Aorta (tissue), 5 donors: ENCODE results near the gene ZNF71. TPM values are rescaled to one million over a fixed set of nuclear protein-coding genes. Genes with fewer than 3 reads are reported as not detected.
A peak's percentile ranks its signal among the peaks of the same experiment; 100 is the strongest.
"Not testable (repeated sequence)": the region's sequence is repeated elsewhere in the genome, so short reads cannot be mapped to it uniquely, and the experiment has no call there.

Source experiments
- ATAC-seq: fragments of 200-7000 bp; cut with Tn5 transposase; one replicate; pipeline ENCODE4 v1.9.1; 2022; ENCODE audit warnings: moderate library complexity; ENCODE audit not compliant: low FRiP score
- DNase-seq, 2 donors: peaks; one replicate each; pipeline ENCODE4 v3.0.0-alpha.2; 2020
- H3K27ac ChIP-seq, 2 donors: one replicate each; pipeline ENCODE4 v1.5.1; 2013; ENCODE audit warnings: low read length in 2 of 2, mild to moderate bottlenecking in 2 of 2, moderate library complexity in 2 of 2, control low read depth in 1 of 2, inconsistent platforms in 1 of 2, low read depth in 1 of 2
- H3K27me3 ChIP-seq, 2 donors: one replicate each; pipeline ENCODE4 v1.6.1; 2013; ENCODE audit warnings: control low read depth in 1 of 2, low read length in 1 of 2, mild to moderate bottlenecking in 1 of 2, moderate library complexity in 1 of 2; ENCODE audit not compliant: insufficient read depth in 2 of 2, control insufficient read depth in 1 of 2
- H3K36me3 ChIP-seq, 2 donors: one replicate each; pipeline ENCODE4 v1.6.1; 2013; ENCODE audit warnings: control low read depth in 1 of 2, low read length in 1 of 2, mild to moderate bottlenecking in 1 of 2; ENCODE audit not compliant: insufficient read depth in 2 of 2, control insufficient read depth in 1 of 2
- H3K4me1 ChIP-seq, 2 donors: one replicate each; pipeline ENCODE4 v1.6.1; 2013; ENCODE audit warnings: low read length in 2 of 2, control low read depth in 1 of 2, mild to moderate bottlenecking in 1 of 2, moderate library complexity in 1 of 2; ENCODE audit not compliant: insufficient read depth in 2 of 2, control insufficient read depth in 1 of 2
- H3K4me3 ChIP-seq, 2 donors: one replicate each; pipeline ENCODE4 v1.5.1; 2013; ENCODE audit warnings: low read length in 2 of 2, control low read depth in 1 of 2, mild to moderate bottlenecking in 1 of 2
- H3K9me3 ChIP-seq: one replicate; pipeline ENCODE4 v1.6.1; 2013; ENCODE audit warnings: mild to moderate bottlenecking, low read length; ENCODE audit not compliant: control insufficient read depth
- WGBS, 2 donors: extraction: QIAGEN DNeasy Blood & Tissue Kit; methylation state at CpG; one replicate each; pipeline ENCODE4 v1.1.7; 2013; 5-methylcytosine and 5-hydroxymethylcytosine counted together
- intact Hi-C, 2 donors: fragments of 100-400 bp; cut with DNase I; formaldehyde crosslinking; loops; one replicate each; pipeline versions ENCODE4 v1.14.2 to v1.15.0; 2022
- polyA plus RNA-seq, 2 donors: library from polyadenylated mRNA; stranded (reverse); fragments of 200-250 nt; gene quantifications; one replicate each; pipeline ENCODE4 v1.2.3, GENCODE V29; 2013
- total RNA-seq, 2 donors: library from RNA; stranded (reverse); fragmentation: NEBNext Ultra II Directional; extraction: Animal tissue kit (Norgen Biotek cat#: 25700); gene quantifications; one replicate each; pipeline ENCODE4 v1.2.1, GENCODE V29; 2021
- donor health status: healthy with polysubstance abuse.
- donor health status: Bipolar disorder and iron deficiency.
- donor health status: DM: no; HTN: no; CAD: no.
- donor health status: DM: no; HTN: no; CAD: no.
- donor health status: DM: yes; HTN: yes; CAD: no.

The ZNF71 gene
- total and polyA plus RNA-seq, 4 donors: 2.6 to 10.5 (median 7.3) TPM

DNA sequence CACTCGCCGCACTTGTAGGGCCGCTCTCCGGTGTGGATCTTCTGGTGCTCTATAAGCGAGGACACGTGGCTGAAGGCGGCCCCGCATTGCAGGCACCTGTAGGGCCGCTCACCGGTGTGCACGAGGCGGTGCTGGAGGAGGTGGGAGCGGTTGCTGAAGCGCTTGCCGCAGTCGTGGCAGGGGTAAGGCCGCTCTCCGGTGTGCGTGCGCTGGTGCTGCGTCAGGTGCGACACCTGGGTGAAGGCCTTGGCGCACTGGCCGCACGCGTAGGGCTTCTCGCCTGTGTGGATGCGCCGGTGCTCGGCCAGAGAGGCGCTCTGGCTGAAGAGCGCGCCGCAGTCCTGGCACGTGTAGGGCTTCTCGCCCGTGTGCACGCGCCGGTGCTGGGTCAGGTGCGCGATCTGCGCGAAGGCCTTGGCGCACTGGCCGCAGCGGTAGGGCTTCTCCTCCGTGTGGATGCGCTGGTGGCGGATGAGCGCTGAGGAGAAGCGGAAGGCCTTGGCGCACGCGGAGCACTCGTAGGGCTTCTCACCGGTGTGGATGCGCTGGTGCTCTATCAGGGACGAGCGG, 68.9 kb downstream of the ZNF71 start:
- intact Hi-C loops: no loop called here
- WGBS, 2 donors: 74 to 77% methylated on average over 60 of the region's 60 CpGs
- Histone ChIP-seq H3K36me3 (no peaks in the 10 kb centered on the region), H3K27me3 (no peaks in the 10 kb centered on the region), H3K4me1 (no peaks in the 10 kb centered on the region), H3K9me3 (peaks cover 2% of the 10 kb centered on the region), H3K27ac (no peak overlapping the region), H3K4me3 (no peak overlapping the region)
- DNase-seq: no peak
- peak; percentile 9 for ATAC-seq

- Histone ChIP-seq H3K4me3 (no peak overlapping the region), H3K4me1 (no peaks in the 10 kb centered on the region), H3K27ac (no peak overlapping the region), H3K27me3 (no peaks in the 10 kb centered on the region), H3K36me3 (no peaks in the 10 kb centered on the region), H3K9me3 (peaks cover 2% of the 10 kb centered on the region)
- DNase-seq: no peak
- intact Hi-C loops: no loop called here
- ATAC-seq: peak; percentile 23
- WGBS, 2 donors: 75 to 79% methylated on average over 43 of the region's 43 CpGs
These were observed 69.4 kb downstream of the ZNF71 start for GRCh38 chr19:56664511-56664910.

DNA sequence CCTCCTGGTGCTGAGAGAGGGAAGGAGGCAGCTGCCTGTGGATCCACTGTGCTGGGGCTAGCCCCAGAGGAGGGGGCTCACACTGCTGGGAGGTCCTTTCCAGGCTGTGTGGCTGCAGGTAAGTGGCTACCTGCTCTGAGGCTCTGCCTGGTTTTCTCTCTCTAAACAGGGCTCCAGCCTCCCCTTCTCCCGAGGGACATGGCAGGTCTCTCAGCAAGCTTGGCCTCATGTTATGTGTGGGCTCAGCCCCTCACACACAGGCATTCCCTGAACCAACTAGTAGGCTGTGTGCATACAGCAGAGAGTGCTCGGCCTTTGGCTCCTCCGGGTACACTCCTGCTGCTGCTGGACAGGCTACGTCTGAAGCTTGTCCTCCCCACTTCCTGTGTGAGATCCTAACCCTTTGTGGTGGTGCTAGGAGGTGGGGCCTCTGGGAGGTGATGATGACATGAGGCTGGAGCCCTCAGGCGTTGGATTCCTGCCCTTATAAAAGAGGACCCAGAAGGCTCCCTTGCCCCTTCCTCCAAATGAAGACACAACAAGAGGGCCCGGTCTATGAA, 72.3 kb downstream of the ZNF71 start:
- ATAC-seq (no peak), DNase-seq (peak in 1 of 2 donors; percentile 30)
- no peaks in the 10 kb centered on the region for H3K4me1 ChIP-seq
- intact Hi-C loops: no loop called here
- no peaks in the 10 kb centered on the region for H3K9me3 ChIP-seq
- no peaks in the 10 kb centered on the region for H3K36me3 ChIP-seq
- no peaks in the 10 kb centered on the region for H3K27me3 ChIP-seq
- no peak overlapping the region for H3K4me3 ChIP-seq
- WGBS, 2 donors: 64 to 72% methylated on average over 6 of the region's 6 CpGs
- no peak overlapping the region for H3K27ac ChIP-seq

DNA sequence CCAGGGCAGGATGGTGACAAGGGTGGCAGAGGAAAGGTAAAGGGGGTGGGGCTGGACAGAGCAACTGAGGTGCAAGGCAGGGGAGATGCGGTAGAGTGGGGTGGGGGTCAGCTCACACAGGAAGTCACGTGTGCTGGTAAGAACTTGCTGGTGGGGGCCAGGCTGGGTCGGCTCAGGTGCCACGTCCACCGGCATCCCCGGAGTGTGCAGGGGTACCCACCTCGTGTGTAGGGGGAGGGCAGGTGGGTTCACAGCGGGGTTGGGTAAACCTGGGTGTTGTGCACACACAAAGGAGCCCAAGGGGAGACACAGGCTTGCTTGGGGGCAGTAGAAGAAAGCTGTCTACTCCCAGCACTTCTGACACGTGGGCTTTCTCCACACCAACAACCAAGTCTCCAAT, 73.6 kb downstream of the ZNF71 start:
- Histone ChIP-seq H3K36me3 (no peaks in the 10 kb centered on the region), H3K4me1 (no peaks in the 10 kb centered on the region), H3K9me3 (no peaks in the 10 kb centered on the region), H3K4me3 (no peak overlapping the region), H3K27ac (no peak overlapping the region), H3K27me3 (no peaks in the 10 kb centered on the region)
- DNase-seq (peak in 1 of 2 donors; percentile 42), ATAC-seq (no peak)
- intact Hi-C loops: no loop called here
- WGBS, 2 donors: 87 to 88% methylated on average over 9 of the region's 9 CpGs

GRCh38 chr19:56670401-56670960, 75.4 kb downstream of the ZNF71 start:
- intact Hi-C loops: no loop called here
- no peak for ATAC-seq

DNA sequence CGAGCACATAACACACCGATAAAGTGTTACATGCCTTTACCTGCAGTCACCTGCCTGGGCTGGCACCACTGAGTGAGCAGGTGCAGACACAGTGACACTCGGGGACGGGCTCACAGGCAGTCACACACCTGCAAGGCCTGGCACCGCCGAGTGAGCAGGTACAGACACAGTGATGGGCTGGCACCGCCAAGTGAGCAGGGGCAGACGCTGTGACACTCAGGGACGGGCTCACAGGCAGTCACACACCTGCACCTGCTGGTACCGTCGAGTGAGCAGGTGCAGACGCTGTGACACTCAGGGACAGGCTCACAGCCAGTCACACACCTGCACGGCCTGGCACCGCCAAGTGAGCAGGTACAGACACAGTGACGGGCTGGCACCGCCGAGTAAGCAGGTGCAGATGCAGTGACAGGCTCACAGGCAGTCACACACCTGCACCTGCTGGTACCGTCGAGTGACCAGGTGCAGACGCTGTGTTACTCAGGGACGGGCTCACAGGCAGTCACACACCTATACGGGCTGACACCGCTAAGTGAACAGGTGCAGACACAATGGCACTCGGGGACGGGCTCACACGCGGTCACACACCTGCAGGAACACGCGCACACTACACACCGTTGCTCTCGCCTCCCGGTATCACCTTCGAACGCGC, 76.0 kb downstream of the ZNF71 start:
- no peaks in the 10 kb centered on the region for H3K4me1 ChIP-seq
- peak; percentile 53 for ATAC-seq
- peak overlapping the region; percentile 9 to 68 for H3K4me3 ChIP-seq
- no peaks in the 10 kb centered on the region for H3K9me3 ChIP-seq
- intact Hi-C loops: no loop called here
- no peaks in the 10 kb centered on the region for H3K36me3 ChIP-seq
- no peak for DNase-seq
- H3K27me3 ChIP-seq: no peaks in the 10 kb centered on the region
- no peak overlapping the region for H3K27ac ChIP-seq
- WGBS, 2 donors: 37 to 41% methylated on average over 35 of the region's 35 CpGs

More at GRCh38 chr19:56670401-56670960, 75.4 kb downstream of the ZNF71 start:
- WGBS, 2 donors: 81 to 86% methylated on average over 17 of the region's 17 CpGs
- no peaks in the 10 kb centered on the region for H3K36me3 ChIP-seq
- H3K4me1 ChIP-seq: no peaks in the 10 kb centered on the region
- no peaks in the 10 kb centered on the region for H3K9me3 ChIP-seq
- H3K27ac ChIP-seq: no peak overlapping the region
- H3K27me3 ChIP-seq: no peaks in the 10 kb centered on the region
- no peak overlapping the region for H3K4me3 ChIP-seq
- peak in 1 of 2 donors; percentile 64 for DNase-seq

- 0 to 2% methylated on average over 32 of the region's 32 CpGs for WGBS, 2 donors
- intact Hi-C loops: no loop called here
- H3K36me3 ChIP-seq: no peaks in the 10 kb centered on the region
These were observed 76.5 kb downstream of the ZNF71 start, which contains the start of gene ZNF835 for GRCh38 chr19:56671613-56671994. Gene ZNF835, minus strand, starts transcription at chr19:56671757. Its CDS starts 6,559 bp downstream, at chr19:56665198.

DNA sequence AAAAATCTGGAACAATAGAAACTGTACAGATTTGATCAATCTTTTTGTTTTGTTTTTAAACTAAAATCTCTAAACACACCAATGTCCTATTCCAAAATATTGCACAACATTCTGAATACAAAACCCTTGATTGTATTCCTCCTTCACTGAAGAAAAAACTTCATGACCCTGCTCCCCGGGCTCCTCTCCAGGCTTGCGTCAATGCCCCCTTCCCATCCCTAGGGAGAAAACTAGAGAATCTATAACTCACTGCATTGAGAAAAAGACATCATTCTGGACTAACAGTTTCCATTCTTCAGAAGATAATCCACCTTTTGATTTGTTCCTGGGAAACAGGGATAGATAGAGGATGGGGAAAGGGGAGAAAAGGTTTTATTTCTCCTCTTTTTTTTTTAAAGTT, 77.5 kb downstream of the ZNF71 start:
- 85 to 91% methylated on average over 2 of the region's 2 CpGs for WGBS, 2 donors
- ATAC-seq, H3K9me3 ChIP-seq, H3K4me1 ChIP-seq, H3K4me3 ChIP-seq, H3K27ac ChIP-seq, H3K27me3 ChIP-seq, intact Hi-C loops, H3K36me3 ChIP-seq: not testable (repeated sequence)
- peak in 1 of 2 donors; percentile 39 for DNase-seq

More at GRCh38 chr19:56671613-56671994, 76.5 kb downstream of the ZNF71 start, which contains the start of gene ZNF835:
- peak; percentile 96 to 98 for DNase-seq
- H3K4me3 ChIP-seq: peak within 1 kb of the TSS; percentile 9 to 68
- H3K9me3 ChIP-seq: no peaks in the 10 kb centered on the region
- no peaks in the 10 kb centered on the region for H3K4me1 ChIP-seq
- H3K27ac ChIP-seq: no peak within 1 kb of the TSS
- H3K27me3 ChIP-seq: no peaks in the 10 kb centered on the region
- peak; percentile 94 for ATAC-seq
